SU-DHL-6 (cell line): ENCODE data around the gene CARMIL3.

Experiments used
- H2AFZ ChIP-seq: fragments of 200-600 bp; sonication (generic); 2 replicates; pipeline ENCODE4 v1.6.1; 2014; ENCODE audit warnings: low read depth, mild to moderate bottlenecking, moderate library complexity, mixed read lengths, antibody characterized with exemption, low read length; ENCODE audit not compliant: severe bottlenecking
- H3F3A ChIP-seq: fragments of 200-600 bp; shearing (Covaris generic); 2 replicates; pipeline ENCODE4 v1.6.0; 2016; ENCODE audit warnings: antibody characterized with exemption, mild to moderate bottlenecking; ENCODE audit not compliant: insufficient read depth
- H3K27ac ChIP-seq: fragments of 200-600 bp; sonication (generic); 2 replicates; pipeline ENCODE4 v1.5.1; 2016; ENCODE audit warnings: low read depth, mild to moderate bottlenecking, low read length, moderate library complexity, mixed read lengths
- H3K27me3 ChIP-seq: fragments of 200-600 bp; sonication (generic), shearing (Covaris generic); 2 replicates; pipeline ENCODE4 v1.6.0; 2014; ENCODE audit warnings: mild to moderate bottlenecking, low read length
- H3K36me3 ChIP-seq: fragments of 200-600 bp; sonication (generic); 2 replicates; pipeline ENCODE4 v1.6.1; 2014; ENCODE audit warnings: mild to moderate bottlenecking, low read length, mixed read lengths
- H3K4me2 ChIP-seq: fragments of 300-600, 200-600 bp; shearing (Covaris generic), sonication (generic); 2 replicates; pipeline ENCODE4 v1.6.0; 2014; ENCODE audit warnings: low read length, low read depth, mild to moderate bottlenecking; ENCODE audit not compliant: poor library complexity, severe bottlenecking
- H3K4me3 ChIP-seq: fragments of 200-600 bp; sonication (generic); 2 replicates; pipeline ENCODE4 v1.5.1; 2014; ENCODE audit warnings: antibody characterized with exemption, low read length, mild to moderate bottlenecking, mixed read lengths; ENCODE audit not compliant: insufficient read depth, poor library complexity, severe bottlenecking
- H3K79me2 ChIP-seq: fragments of 200-600 bp; sonication (generic); 2 replicates; pipeline ENCODE4 v1.6.1; 2014; ENCODE audit warnings: mild to moderate bottlenecking, low read length, moderate library complexity; ENCODE audit not compliant: insufficient read depth
- H3K9ac ChIP-seq: fragments of 200-600 bp; sonication (generic); 2 replicates; pipeline ENCODE4 v1.7.0; 2014; ENCODE audit warnings: mild to moderate bottlenecking, low read length
- H3K9me2 ChIP-seq: fragments of 200-600 bp; sonication (generic); replicated peaks from 2 replicates; pipeline ENCODE4 v1.6.1; 2014; ENCODE audit warnings: low read length; ENCODE audit not compliant: insufficient read depth
- H3K9me3 ChIP-seq: fragments of 200-600 bp; sonication (generic); 2 replicates; pipeline ENCODE4 v1.6.1; 2014; ENCODE audit warnings: low read length, mixed read lengths; ENCODE audit not compliant: insufficient read depth
- H4K20me1 ChIP-seq: fragments of 200-600 bp; sonication (generic); 2 replicates; pipeline ENCODE4 v1.6.1; 2014; ENCODE audit warnings: low read depth, mild to moderate bottlenecking, antibody characterized with exemption, low read length, moderate library complexity, mixed read lengths
- EZH2phosphoT487 ChIP-seq: fragments of 200-600 bp; sonication (generic), shearing (Covaris generic); conservative IDR thresholded peaks from 2 replicates; pipeline ENCODE4 v1.6.1; 2018; ENCODE audit warnings: mild to moderate bottlenecking, antibody characterized with exemption, low read length, moderate library complexity, mixed read lengths
- TF ChIP-seq, protein P1 (sequence below): fragments of 200-600 bp; sonication (generic); IDR thresholded peaks from one replicate; pipeline ENCODE4 v1.5.1; 2017; ENCODE audit warnings: antibody characterized with exemption, mild to moderate bottlenecking, low read length, moderate library complexity; ENCODE audit not compliant: insufficient read depth, poor library complexity, severe bottlenecking

CARMIL3 gene

DNA sequence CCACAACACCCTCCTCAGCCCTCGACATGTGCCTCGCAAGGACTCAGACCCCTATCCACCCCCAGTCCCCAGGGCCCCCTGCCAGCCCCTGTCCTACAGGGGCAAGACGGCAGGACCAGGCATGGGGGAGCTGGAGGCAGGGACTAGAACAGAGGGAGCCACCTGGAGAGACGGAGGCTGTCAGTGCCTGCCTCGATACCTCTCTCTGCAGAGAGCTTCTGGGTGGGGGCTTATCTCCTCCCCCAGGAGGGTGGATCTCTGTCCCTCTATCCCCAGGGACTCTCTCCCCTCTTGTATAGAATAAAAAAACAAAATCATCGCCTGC is 17.6 kb downstream of the CARMIL3 start:
- Histone ChIP-seq H3K79me2 (no peaks in the 10 kb centered on the region), H3K36me3 (no peaks in the 10 kb centered on the region), H3K27me3 (no peaks in the 10 kb centered on the region), H3F3A (no peaks in the 10 kb centered on the region), H3K4me2 (no peak overlapping the region), H3K4me3 (no peak overlapping the region), H2AFZ (no peak overlapping the region), H3K9me3 (no peaks in the 10 kb centered on the region), H4K20me1 (no peaks in the 10 kb centered on the region), H3K9me2 (no peaks in the 10 kb centered on the region), H3K27ac (no peak overlapping the region), H3K9ac (no peak overlapping the region)
- TF ChIP-seq, protein P1, sequence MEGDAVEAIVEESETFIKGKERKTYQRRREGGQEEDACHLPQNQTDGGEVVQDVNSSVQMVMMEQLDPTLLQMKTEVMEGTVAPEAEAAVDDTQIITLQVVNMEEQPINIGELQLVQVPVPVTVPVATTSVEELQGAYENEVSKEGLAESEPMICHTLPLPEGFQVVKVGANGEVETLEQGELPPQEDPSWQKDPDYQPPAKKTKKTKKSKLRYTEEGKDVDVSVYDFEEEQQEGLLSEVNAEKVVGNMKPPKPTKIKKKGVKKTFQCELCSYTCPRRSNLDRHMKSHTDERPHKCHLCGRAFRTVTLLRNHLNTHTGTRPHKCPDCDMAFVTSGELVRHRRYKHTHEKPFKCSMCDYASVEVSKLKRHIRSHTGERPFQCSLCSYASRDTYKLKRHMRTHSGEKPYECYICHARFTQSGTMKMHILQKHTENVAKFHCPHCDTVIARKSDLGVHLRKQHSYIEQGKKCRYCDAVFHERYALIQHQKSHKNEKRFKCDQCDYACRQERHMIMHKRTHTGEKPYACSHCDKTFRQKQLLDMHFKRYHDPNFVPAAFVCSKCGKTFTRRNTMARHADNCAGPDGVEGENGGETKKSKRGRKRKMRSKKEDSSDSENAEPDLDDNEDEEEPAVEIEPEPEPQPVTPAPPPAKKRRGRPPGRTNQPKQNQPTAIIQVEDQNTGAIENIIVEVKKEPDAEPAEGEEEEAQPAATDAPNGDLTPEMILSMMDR = no peak
- TF ChIP-seq EZH2phosphoT487 = no peak

DNA sequence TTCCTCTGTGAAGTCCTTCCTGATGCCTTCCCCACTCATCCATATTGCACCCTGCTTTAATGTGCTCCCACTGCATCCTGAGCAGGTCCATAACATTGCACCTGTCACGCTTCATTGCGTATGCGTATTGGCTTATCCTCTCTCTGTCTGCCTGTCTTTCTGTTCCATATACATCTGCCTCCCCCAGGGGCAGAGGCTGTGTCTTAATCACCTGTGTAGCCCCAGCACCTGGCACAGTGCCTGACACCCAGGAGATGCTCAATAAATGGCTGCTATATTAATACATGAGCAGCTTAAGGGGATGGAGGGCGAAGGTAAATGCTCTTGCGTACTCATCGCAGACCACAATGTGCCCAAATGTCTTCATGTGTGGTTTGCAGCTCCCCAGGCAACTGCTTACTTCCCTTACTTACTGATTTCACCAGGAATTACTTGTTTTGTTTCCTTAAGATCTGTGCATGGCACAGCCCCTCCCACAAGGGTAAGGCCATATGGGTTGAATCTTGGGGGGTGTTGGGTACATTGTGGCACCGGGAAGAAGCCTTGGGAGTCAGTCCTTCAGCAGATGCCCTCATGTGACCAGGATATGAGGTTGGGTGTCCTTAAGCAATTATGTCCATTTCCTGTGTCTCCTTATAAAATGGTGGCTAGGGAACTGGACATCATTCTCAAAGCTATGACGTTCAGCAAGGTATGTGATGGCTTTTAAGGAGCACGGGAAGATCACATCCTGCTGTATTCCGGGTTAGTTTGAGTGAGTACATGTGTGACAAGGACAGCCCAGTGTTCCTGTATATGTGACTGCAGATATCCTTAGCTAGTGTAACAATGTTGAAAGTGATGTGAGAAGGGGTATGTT is 18.7 kb downstream of the CARMIL3 start:
- H3K27ac ChIP-seq = no peak overlapping the region
- H2AFZ ChIP-seq = no peak overlapping the region
- no peaks in the 10 kb centered on the region for H3K9me3 ChIP-seq
- no peaks in the 10 kb centered on the region for H3K27me3 ChIP-seq
- H4K20me1 ChIP-seq = no peaks in the 10 kb centered on the region
- no peak overlapping the region for H3K4me3 ChIP-seq
- TF ChIP-seq, protein P1 = no peak
- TF ChIP-seq EZH2phosphoT487 = no peak
- no peak overlapping the region for H3K4me2 ChIP-seq
- H3K9me2 ChIP-seq = no peaks in the 10 kb centered on the region
- no peaks in the 10 kb centered on the region for H3K36me3 ChIP-seq
- H3K79me2 ChIP-seq = no peaks in the 10 kb centered on the region
- H3F3A ChIP-seq = no peaks in the 10 kb centered on the region
- H3K9ac ChIP-seq = no peak overlapping the region

DNA sequence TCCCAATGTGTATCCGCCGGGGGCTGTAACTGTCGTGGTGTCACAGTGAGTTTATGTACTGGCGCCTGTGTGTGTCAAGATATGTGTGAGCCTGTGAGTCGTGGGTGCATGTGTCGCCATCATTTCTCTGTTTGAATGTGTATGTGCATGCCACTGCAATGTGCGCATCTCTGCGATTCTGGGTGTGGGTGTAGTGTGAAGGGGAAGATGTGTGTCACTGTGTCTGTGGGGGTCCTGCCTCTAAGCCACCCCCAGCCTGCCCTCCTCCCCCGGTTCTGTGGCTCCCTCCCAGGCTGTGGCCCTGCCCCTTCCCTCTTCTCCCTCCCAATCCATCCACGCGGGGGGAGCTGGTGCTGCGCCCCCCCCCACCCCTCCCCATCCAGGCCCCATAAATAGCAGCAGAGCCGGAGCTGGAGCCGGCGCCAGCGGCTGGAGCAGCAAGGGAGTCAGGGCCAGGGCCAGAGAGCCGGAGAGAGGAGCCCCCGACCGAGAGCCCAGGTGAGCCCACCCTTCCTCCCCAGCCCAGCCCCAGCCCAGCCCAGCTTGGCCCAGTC is 19.4 kb downstream of the CARMIL3 start, which contains the start of gene CPNE6:
Gene CPNE6, plus strand, starts transcription at position 419 of the 554 bp plus-strand sequence. CDS start 1,375 bp downstream, outside the sequence.
- Histone ChIP-seq H3K27me3 (no peaks in the 10 kb centered on the region), H2AFZ (no peak within 1 kb of the TSS), H4K20me1 (no peaks in the 10 kb centered on the region), H3F3A (no peaks in the 10 kb centered on the region), H3K4me3 (no peak within 1 kb of the TSS), H3K36me3 (no peaks in the 10 kb centered on the region), H3K27ac (no peak within 1 kb of the TSS), H3K9me3 (no peaks in the 10 kb centered on the region), H3K79me2 (no peaks in the 10 kb centered on the region), H3K4me2 (no peak within 1 kb of the TSS), H3K9me2 (no peaks in the 10 kb centered on the region), H3K9ac (no peak within 1 kb of the TSS)
- TF ChIP-seq EZH2phosphoT487 = no peak
- TF ChIP-seq, protein P1 = no peak
